Mucosa of stomach (tissue), 1 donor: ENCODE results near the gene ADARB1.
"Not testable (repeated sequence)": the region's sequence is repeated elsewhere in the genome, so short reads cannot be mapped to it uniquely, and the experiment has no call there.

Source experiments
- H3K27me3 ChIP-seq: one replicate; pipeline ENCODE4 v1.7.0; 2013; ENCODE audit warnings: mild to moderate bottlenecking, low read length; ENCODE audit not compliant: control insufficient read depth, insufficient read depth
- H3K36me3 ChIP-seq: one replicate; pipeline ENCODE4 v1.7.0; 2013; ENCODE audit warnings: low read length; ENCODE audit not compliant: control insufficient read depth, insufficient read depth
- H3K4me1 ChIP-seq: one replicate; pipeline ENCODE4 v1.7.0; 2013; ENCODE audit warnings: mild to moderate bottlenecking, low read length; ENCODE audit not compliant: control insufficient read depth, insufficient read depth
- H3K4me3 ChIP-seq: one replicate; pipeline ENCODE4 v1.7.0; 2013; ENCODE audit warnings: low read length
- H3K9ac ChIP-seq: one replicate; pipeline ENCODE4 v1.7.0; 2013; ENCODE audit warnings: mild to moderate bottlenecking, low read length, moderate library complexity
- H3K9me3 ChIP-seq: one replicate; pipeline ENCODE4 v1.7.0; 2013; ENCODE audit warnings: mild to moderate bottlenecking, low read length, moderate library complexity; ENCODE audit not compliant: control insufficient read depth
- donor health status: Pancreatic carcinoma.

ADARB1 gene

DNA sequence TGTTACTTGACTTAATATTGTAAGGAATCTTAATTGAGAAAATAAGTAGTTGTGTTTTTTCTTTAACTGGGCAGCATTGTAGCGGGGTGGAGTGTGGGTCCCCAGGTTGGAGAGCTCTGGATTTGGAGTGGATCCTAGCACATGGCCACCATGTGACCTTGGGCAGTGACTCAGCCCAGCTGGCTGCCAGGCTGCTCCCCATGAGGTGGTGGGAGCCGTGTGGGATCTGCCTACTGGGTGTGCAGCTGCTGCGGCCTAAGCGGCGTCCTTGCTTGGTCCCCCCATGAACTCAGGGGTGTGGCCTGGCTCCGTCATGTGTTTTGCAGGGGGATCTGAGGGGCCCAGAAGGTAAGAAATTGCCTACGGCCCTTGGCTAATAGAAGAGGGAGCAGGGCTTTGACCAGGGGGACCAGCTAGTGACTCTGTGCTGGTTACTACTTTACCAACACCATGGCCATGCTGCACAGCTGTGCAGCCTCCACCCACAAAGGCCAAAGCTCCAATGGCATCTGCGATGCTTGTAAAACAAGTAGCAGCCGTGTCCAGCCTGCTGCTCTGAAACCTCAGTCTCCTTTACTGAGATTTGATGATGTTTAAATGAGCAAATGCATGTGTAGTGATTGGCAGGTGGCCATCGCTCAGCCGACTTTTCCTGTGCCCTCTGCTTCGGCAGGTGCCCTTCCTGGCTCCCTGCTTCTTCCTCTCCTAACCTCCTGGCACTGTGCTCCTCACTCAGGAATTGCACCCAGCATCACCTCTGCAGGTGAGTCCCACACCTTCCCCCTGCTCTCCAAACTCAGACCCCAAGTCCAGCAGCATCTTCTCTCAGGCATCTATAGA, 68.3 kb downstream of the ADARB1 start:
- H3K9ac ChIP-seq = no peak overlapping the region
- H3K4me1 ChIP-seq = peaks cover 7% of the 10 kb centered on the region
- no peaks in the 10 kb centered on the region for H3K36me3 ChIP-seq

GRCh38 chr21:45143855-45144254, 69.5 kb downstream of the ADARB1 start:
- H3K27me3 ChIP-seq = no peaks in the 10 kb centered on the region
- H3K4me3 ChIP-seq = no peak overlapping the region
- H3K4me1 ChIP-seq = no peaks in the 10 kb centered on the region
- no peak overlapping the region for H3K9ac ChIP-seq
- no peaks in the 10 kb centered on the region for H3K36me3 ChIP-seq
- H3K9me3 ChIP-seq = no peaks in the 10 kb centered on the region

More for the DNA sequence above, 68.3 kb downstream of the ADARB1 start:
- Histone ChIP-seq H3K4me3 (no peak overlapping the region), H3K9me3 (no peaks in the 10 kb centered on the region), H3K27me3 (no peaks in the 10 kb centered on the region)

- no peaks in the 10 kb centered on the region for H3K4me1 ChIP-seq
- H3K9ac ChIP-seq = no peak overlapping the region
- H3K27me3 ChIP-seq = no peaks in the 10 kb centered on the region
- H3K36me3 ChIP-seq = no peaks in the 10 kb centered on the region
- H3K9me3 ChIP-seq = no peaks in the 10 kb centered on the region
- H3K4me3 ChIP-seq = no peak overlapping the region
Measured at GRCh38 chr21:45145146-45145545, 70.8 kb downstream of the ADARB1 start.

- H3K4me3 ChIP-seq, H3K9ac ChIP-seq, H3K27me3 ChIP-seq, H3K9me3 ChIP-seq, H3K36me3 ChIP-seq, H3K4me1 ChIP-seq: not testable (repeated sequence)
Measured at GRCh38 chr21:45145846-45146245, 71.5 kb downstream of the ADARB1 start.

- no peak overlapping the region for H3K4me3 ChIP-seq
- H3K27me3 ChIP-seq = no peaks in the 10 kb centered on the region
- no peaks in the 10 kb centered on the region for H3K4me1 ChIP-seq
- H3K9ac ChIP-seq = no peak overlapping the region
- no peaks in the 10 kb centered on the region for H3K9me3 ChIP-seq
- no peaks in the 10 kb centered on the region for H3K36me3 ChIP-seq
Measured at GRCh38 chr21:45146306-45146705, 71.9 kb downstream of the ADARB1 start.

- no peaks in the 10 kb centered on the region for H3K27me3 ChIP-seq
- no peaks in the 10 kb centered on the region for H3K9me3 ChIP-seq
- no peak overlapping the region for H3K9ac ChIP-seq
- no peaks in the 10 kb centered on the region for H3K36me3 ChIP-seq
- H3K4me3 ChIP-seq = no peak overlapping the region
- H3K4me1 ChIP-seq = peaks cover 4% of the 10 kb centered on the region
Measured at GRCh38 chr21:45146801-45147200, 72.4 kb downstream of the ADARB1 start.

GRCh38 chr21:45147473-45148315, 73.3 kb downstream of the ADARB1 start:
- Histone ChIP-seq H3K9me3 (no peaks in the 10 kb centered on the region), H3K4me3 (no peak overlapping the region), H3K36me3 (no peaks in the 10 kb centered on the region), H3K4me1 (peaks cover 5% of the 10 kb centered on the region), H3K27me3 (no peaks in the 10 kb centered on the region), H3K9ac (no peak overlapping the region)

DNA sequence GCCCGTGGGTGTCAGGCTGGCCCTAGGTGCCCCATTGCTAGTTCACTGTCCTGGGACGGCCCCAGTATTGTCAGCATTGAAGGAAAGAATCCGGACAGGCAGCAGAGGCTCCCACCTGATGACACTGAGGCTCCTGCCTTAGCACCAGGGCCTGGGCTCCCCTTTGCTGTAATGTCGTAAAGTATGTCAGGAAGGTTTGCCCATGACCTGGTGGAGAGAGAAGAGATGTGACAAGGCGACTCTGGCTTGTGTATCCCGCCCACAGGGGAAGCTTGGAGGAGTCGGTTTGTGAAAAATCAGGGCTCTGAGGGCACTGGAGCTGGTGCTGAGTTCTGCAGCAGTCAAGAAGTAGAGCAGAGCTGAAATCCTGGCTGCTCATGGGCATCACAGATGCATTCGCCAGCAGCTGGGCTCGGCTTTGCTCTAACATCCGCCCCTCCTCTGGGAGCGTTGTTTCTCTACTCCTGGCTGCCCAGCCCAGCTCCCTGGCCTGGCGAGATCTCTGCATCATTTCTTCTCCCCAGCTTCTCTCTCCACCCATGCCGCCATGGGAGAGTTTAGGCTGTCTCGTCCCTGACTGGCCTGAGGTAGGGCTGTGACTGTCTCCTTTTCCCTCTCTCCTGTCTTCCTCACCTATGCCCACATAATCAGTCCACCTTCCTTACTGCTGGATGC, 74.1 kb downstream of the ADARB1 start:
- no peak overlapping the region for H3K9ac ChIP-seq
- peaks cover 5% of the 10 kb centered on the region for H3K4me1 ChIP-seq
- H3K36me3 ChIP-seq = no peaks in the 10 kb centered on the region
- no peaks in the 10 kb centered on the region for H3K27me3 ChIP-seq
- H3K9me3 ChIP-seq = no peaks in the 10 kb centered on the region
- no peak overlapping the region for H3K4me3 ChIP-seq

GRCh38 chr21:45149021-45149420, 74.6 kb downstream of the ADARB1 start:
- Histone ChIP-seq H3K36me3 (no peaks in the 10 kb centered on the region), H3K9ac (no peak overlapping the region), H3K4me3 (no peak overlapping the region), H3K27me3 (no peaks in the 10 kb centered on the region), H3K4me1 (peaks cover 5% of the 10 kb centered on the region), H3K9me3 (no peaks in the 10 kb centered on the region)

GRCh38 chr21:45150638-45151131, 76.3 kb downstream of the ADARB1 start:
- Histone ChIP-seq H3K4me1 (peaks cover 5% of the 10 kb centered on the region), H3K36me3 (no peaks in the 10 kb centered on the region), H3K4me3 (no peak overlapping the region), H3K9me3 (no peaks in the 10 kb centered on the region), H3K9ac (no peak overlapping the region), H3K27me3 (no peaks in the 10 kb centered on the region)

DNA sequence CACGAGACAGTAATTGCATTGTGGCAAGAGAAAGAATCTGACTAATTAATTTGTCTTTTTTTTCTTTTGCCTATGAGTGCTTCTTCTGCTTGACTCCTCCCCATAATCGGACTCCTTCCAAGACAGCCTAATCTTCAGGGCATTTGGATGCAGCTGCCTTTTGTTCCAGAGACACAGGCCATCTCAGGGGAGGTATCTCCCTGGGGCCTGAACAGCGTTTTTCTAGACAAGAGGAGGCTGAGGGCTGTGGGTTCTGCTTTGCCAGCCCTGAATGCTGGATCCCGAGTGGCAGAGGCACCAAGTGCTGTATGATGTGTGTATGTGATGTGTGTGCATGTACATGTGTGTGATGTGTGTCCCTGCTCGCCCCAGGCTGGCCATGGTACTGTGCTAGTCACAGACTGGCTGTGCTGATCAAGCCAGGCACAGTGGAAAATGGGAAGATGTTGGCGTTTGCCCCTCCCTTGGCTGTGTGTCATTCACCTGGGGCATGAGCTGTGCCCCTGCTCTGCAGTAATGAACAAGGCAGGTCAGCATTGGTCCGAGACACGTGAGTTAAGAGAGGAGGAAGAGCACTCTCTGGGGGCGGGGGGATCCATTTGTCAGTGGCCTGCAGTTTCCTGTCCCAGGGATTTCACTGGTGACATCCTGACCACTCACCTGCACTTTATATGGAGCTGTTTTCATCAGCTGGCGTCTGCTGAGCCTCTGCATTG, 77.2 kb downstream of the ADARB1 start:
- Histone ChIP-seq H3K4me1 (peaks cover 5% of the 10 kb centered on the region), H3K9me3 (no peaks in the 10 kb centered on the region), H3K4me3 (no peak overlapping the region), H3K9ac (no peak overlapping the region), H3K27me3 (no peaks in the 10 kb centered on the region), H3K36me3 (no peaks in the 10 kb centered on the region)
